SK-N-MC (cell line): ENCODE data around the gene ABHD15.

Experiments used
- EZH2 ChIP-seq: fragments of 200-600 bp; sonication (generic); IDR thresholded peaks from one replicate; pipeline ENCODE4 v1.6.1; 2017; ENCODE audit warnings: antibody characterized with exemption
- POLR2AphosphoS5 ChIP-seq: IDR thresholded peaks from 2 replicates; pipeline ENCODE4 v1.6.1; 2012; ENCODE audit warnings: mild to moderate bottlenecking, low read depth, low read length, borderline replicate concordance

DNA sequence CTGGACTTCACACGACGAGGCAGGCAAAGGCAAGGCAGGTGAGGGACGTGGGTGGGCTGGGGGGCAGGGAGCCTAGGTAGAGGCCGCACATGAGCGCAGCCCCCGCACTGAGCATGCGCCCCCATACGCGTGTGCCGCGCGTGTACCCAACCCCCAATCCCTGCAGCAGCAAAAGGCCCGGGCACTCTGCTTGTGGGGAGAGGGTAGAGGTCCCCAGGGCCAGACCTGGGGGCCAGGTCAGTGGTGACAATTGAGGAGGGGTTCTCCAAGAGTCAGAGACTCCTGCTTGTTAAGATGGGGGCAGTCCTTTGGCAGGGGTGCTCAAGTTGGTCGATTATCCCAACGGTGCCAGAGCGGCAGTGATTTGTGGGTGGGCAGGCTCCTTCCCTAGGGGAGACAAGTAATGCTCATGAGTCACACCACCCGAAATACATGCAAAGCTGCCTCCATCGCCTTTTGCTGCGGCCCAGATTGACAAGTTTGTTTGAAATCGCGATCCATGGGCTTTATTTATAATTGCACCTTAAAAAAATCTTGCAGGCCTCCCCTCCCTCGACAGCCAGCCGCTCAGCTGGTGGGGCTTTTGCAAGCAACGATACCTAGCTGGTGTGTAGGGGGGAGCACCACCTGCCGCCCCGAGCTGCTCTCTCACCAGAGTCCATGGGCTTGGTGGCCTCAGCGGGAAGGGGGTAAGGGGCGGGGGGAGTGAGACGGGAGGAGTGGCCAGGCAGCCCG is 23.7 kb upstream of the ABHD15 start:
- no peak for TF ChIP-seq EZH2
- no peak; the same call in 1 of the 2 replicates for TF ChIP-seq POLR2AphosphoS5
